ENCODE measurements around the gene SNAPC3. TPM values are rescaled to one million over a fixed set of nuclear protein-coding genes. Genes with fewer than 3 reads are reported as not detected.
A peak's percentile ranks its signal among the peaks of the same experiment; 100 is the strongest.

The SNAPC3 gene
- total RNA-seq, 2 donors from 2014 or later: 39.4 to 46.5 TPM

DNA sequence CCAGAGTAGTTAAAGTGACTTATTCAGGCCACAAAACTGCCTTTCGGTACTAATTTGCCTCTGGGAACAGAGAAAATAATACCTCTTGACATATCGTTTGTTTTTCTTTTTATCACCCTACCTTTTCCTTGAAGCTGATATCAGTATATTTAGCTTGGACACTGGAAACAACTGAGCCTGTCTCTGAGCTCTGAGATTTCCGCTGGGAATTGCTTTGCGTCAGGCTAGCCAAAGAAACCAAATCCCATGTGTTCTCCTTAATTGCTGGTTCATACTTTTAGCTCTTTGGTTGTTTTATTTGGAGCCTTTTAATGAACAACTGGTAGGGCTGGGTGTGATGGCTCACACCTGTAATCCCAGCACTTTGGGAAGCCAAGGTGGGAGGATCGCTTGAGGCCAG is 30.3 kb upstream of the SNAPC3 start:
- Histone ChIP-seq H3K4me1 (ENCODE audit: control insufficient read depth in 1 of 2, low read depth in 2 of 2) (peaks cover 7 to 16% of the 10 kb centered on the region in 2 donors), H3K4me3 (peak overlapping the region; percentile 8), H3K27me3 (replicated peaks; ENCODE audit: insufficient read depth) (no peaks in the 10 kb centered on the region), H3K27ac (no peak overlapping the region), H3K36me3 (no peaks in the 10 kb centered on the region), H3K9me3 (no peaks in the 10 kb centered on the region)
- ATAC-seq (ENCODE audit: insufficient number of reproducible peaks, low FRiP score, low read depth): no peak
- TF ChIP-seq, protein P1, sequence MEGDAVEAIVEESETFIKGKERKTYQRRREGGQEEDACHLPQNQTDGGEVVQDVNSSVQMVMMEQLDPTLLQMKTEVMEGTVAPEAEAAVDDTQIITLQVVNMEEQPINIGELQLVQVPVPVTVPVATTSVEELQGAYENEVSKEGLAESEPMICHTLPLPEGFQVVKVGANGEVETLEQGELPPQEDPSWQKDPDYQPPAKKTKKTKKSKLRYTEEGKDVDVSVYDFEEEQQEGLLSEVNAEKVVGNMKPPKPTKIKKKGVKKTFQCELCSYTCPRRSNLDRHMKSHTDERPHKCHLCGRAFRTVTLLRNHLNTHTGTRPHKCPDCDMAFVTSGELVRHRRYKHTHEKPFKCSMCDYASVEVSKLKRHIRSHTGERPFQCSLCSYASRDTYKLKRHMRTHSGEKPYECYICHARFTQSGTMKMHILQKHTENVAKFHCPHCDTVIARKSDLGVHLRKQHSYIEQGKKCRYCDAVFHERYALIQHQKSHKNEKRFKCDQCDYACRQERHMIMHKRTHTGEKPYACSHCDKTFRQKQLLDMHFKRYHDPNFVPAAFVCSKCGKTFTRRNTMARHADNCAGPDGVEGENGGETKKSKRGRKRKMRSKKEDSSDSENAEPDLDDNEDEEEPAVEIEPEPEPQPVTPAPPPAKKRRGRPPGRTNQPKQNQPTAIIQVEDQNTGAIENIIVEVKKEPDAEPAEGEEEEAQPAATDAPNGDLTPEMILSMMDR (IDR thresholded peaks at IDR 0.05): no peak
- no peak for DNase-seq (ENCODE audit: low spot score)

GRCh38 chr9:15400281-15400941 is 22.3 kb upstream of the SNAPC3 start:
- peak overlapping the region; percentile 62 to 84 for H3K27ac ChIP-seq
- no peaks in the 10 kb centered on the region for H3K9me3 ChIP-seq
- TF ChIP-seq, protein P1 (IDR thresholded peaks at IDR 0.05): no peak
- no peak overlapping the region for H3K4me3 ChIP-seq
- no peak for DNase-seq (ENCODE audit: low spot score)
- H3K27me3 ChIP-seq (replicated peaks; ENCODE audit: insufficient read depth): no peaks in the 10 kb centered on the region
- H3K36me3 ChIP-seq: no peaks in the 10 kb centered on the region
- peaks cover 17 to 35% of the 10 kb centered on the region in 2 donors for H3K4me1 ChIP-seq (ENCODE audit: control insufficient read depth in 1 of 2, low read depth in 2 of 2)
- ATAC-seq (ENCODE audit: insufficient number of reproducible peaks, low FRiP score, low read depth): no peak

GRCh38 chr9:15401266-15401665 is 21.4 kb upstream of the SNAPC3 start:
- Histone ChIP-seq H3K4me1 (ENCODE audit: control insufficient read depth in 1 of 2, low read depth in 2 of 2) (peaks cover 17 to 35% of the 10 kb centered on the region in 2 donors), H3K9me3 (no peaks in the 10 kb centered on the region), H3K27me3 (replicated peaks; ENCODE audit: insufficient read depth) (no peaks in the 10 kb centered on the region), H3K36me3 (no peaks in the 10 kb centered on the region), H3K4me3 (peak overlapping the region; percentile 57), H3K27ac (peak overlapping the region; percentile 67 to 84)
- DNase-seq (ENCODE audit: low spot score) (no peak), ATAC-seq (ENCODE audit: insufficient number of reproducible peaks, low FRiP score, low read depth) (no peak)
- TF ChIP-seq, protein P1 (IDR thresholded peaks at IDR 0.05): no peak

DNA sequence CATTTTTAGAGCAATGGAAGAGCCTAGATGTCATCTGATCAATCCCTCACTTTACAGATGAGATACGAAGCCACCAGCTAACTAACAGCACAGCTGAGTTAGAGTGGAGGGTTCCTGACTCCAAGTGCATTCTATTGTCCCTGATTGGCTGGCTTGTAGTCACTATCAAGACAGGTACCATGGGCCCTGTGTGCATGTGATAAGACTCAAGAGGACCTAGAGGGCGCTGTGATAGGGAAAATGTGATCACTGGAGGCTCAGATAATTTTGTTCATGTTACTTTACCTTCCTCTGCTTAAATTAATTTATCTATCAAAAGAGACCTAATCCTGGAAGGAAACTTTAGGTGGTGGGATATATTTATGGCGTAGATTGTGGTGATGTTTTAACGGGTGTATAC is 19.5 kb upstream of the SNAPC3 start:
- Histone ChIP-seq H3K9me3 (no peaks in the 10 kb centered on the region), H3K4me1 (ENCODE audit: control insufficient read depth in 1 of 2, low read depth in 2 of 2) (peaks cover 17 to 35% of the 10 kb centered on the region in 2 donors), H3K4me3 (no peak overlapping the region), H3K27ac (no peak overlapping the region), H3K36me3 (no peaks in the 10 kb centered on the region), H3K27me3 (replicated peaks; ENCODE audit: insufficient read depth) (no peaks in the 10 kb centered on the region)
- TF ChIP-seq, protein P1 (IDR thresholded peaks at IDR 0.05): no peak
- DNase-seq (ENCODE audit: low spot score) (no peak), ATAC-seq (ENCODE audit: insufficient number of reproducible peaks, low FRiP score, low read depth) (no peak)

- no peak overlapping the region for H3K4me3 ChIP-seq
- peak; percentile 80 for ATAC-seq (ENCODE audit: insufficient number of reproducible peaks, low FRiP score, low read depth)
Measured at GRCh38 chr9:15404171-15404570, 18.5 kb upstream of the SNAPC3 start.

More at GRCh38 chr9:15404171-15404570, 18.5 kb upstream of the SNAPC3 start:
- peak overlapping the region; percentile 57 to 65 for H3K27ac ChIP-seq
- peaks cover 17 to 35% of the 10 kb centered on the region in 2 donors for H3K4me1 ChIP-seq (ENCODE audit: control insufficient read depth in 1 of 2, low read depth in 2 of 2)
- H3K9me3 ChIP-seq: no peaks in the 10 kb centered on the region
- no peaks in the 10 kb centered on the region for H3K27me3 ChIP-seq (replicated peaks; ENCODE audit: insufficient read depth)
- H3K36me3 ChIP-seq: no peaks in the 10 kb centered on the region
- TF ChIP-seq, protein P1 (IDR thresholded peaks at IDR 0.05): no peak
- DNase-seq (ENCODE audit: low spot score): peak; percentile 69
